SK-N-SH (cell line): Measurements from ENCODE around the gene TRIM7. TPM values are rescaled to one million over a fixed set of nuclear protein-coding genes. Genes with fewer than 3 reads are reported as not detected.

Experiments
- ELF1 ChIP-seq: IDR thresholded peaks from 2 replicates; pipeline ENCODE4 v1.4.0; 2012
- EP300 ChIP-seq, 2 experiments: IDR thresholded peaks; 2 replicates each; pipeline versions ENCODE4 v1.4.0 to v1.6.1; 2012; ENCODE audit warnings: borderline replicate concordance in 1 of 2, low read depth in 1 of 2, low read length in 1 of 2
- EZH2phosphoT487 ChIP-seq: fragments of 200-600 bp; sonication (generic); IDR thresholded peaks from 2 replicates; pipeline ENCODE4 v1.6.1; 2017; ENCODE audit warnings: low read depth, mixed run types, mild to moderate bottlenecking, antibody characterized with exemption, moderate library complexity, borderline replicate concordance
- FOXJ3 ChIP-seq: sonication (generic); formaldehyde crosslinking; IDR thresholded peaks from 2 replicates; pipeline ENCODE4 v1.5.1; 2020; ENCODE audit warnings: mild to moderate bottlenecking, missing genetic modification reagents
- FOXM1 ChIP-seq: IDR thresholded peaks from 2 replicates; pipeline ENCODE4 v1.4.0; 2012; ENCODE audit warnings: low read depth, mild to moderate bottlenecking
- GABPA ChIP-seq: IDR thresholded peaks from 2 replicates; pipeline ENCODE4 v1.4.0; 2012; ENCODE audit warnings: low read depth, mild to moderate bottlenecking
- GATA2 ChIP-seq: sonication (generic); formaldehyde crosslinking; IDR thresholded peaks from 2 replicates; pipeline ENCODE4 v1.5.0; 2020; ENCODE audit warnings: mild to moderate bottlenecking, missing genetic modification reagents
- IRF3 ChIP-seq: fragments of 150-350 bp; IDR thresholded peaks from 2 replicates; pipeline ENCODE4 v1.6.1; 2016; ENCODE audit warnings: mild to moderate bottlenecking, low read depth, low read length
- JUND ChIP-seq: IDR thresholded peaks from 2 replicates; pipeline ENCODE4 v1.4.0; 2012
- MAX ChIP-seq: IDR thresholded peaks from 2 replicates; pipeline ENCODE4 v1.4.0; 2012; ENCODE audit warnings: low read depth
- MEF2A ChIP-seq: IDR thresholded peaks from 2 replicates; pipeline ENCODE4 v1.4.0; 2012; ENCODE audit warnings: low read depth, borderline replicate concordance
- NFIC ChIP-seq: IDR thresholded peaks from 2 replicates; pipeline ENCODE4 v1.4.0; 2012; ENCODE audit warnings: borderline replicate concordance
- NRF1 ChIP-seq: IDR thresholded peaks from 2 replicates; pipeline ENCODE4 v1.6.1; 2012; ENCODE audit warnings: low read depth, mild to moderate bottlenecking, low read length
- PBX3 ChIP-seq: IDR thresholded peaks from 2 replicates; pipeline ENCODE4; 2012
- REST ChIP-seq: IDR thresholded peaks from 2 replicates; pipeline ENCODE4 v1.6.1; 2012; ENCODE audit warnings: mild to moderate bottlenecking, low read depth, low read length, moderate library complexity
- RFX5 ChIP-seq: IDR thresholded peaks from 2 replicates; pipeline ENCODE4 v1.6.1; 2012; ENCODE audit warnings: mild to moderate bottlenecking, improper control_type of control experiment, low read length
- SIN3A ChIP-seq: IDR thresholded peaks from 2 replicates; pipeline ENCODE4 v1.6.1; 2012; ENCODE audit warnings: low read depth, mild to moderate bottlenecking, low read length, moderate library complexity, borderline replicate concordance
- SMC3 ChIP-seq: IDR thresholded peaks from 2 replicates; pipeline ENCODE4 v1.6.1; 2012; ENCODE audit warnings: low read depth, low read length, improper control_type of control experiment
- USF2 ChIP-seq: fragments of 150-350 bp; IDR thresholded peaks from 2 replicates; pipeline ENCODE4 v1.6.1; 2017; ENCODE audit warnings: antibody characterized with exemption, low read length, low read depth, borderline replicate concordance
- polyA plus RNA-seq, 3 experiments: library from polyadenylated mRNA; depleted of rRNA; stranded (reverse); fragments of >200 nt; gene quantifications; 2 replicates each; pipeline ENCODE4 v1.2.3, GENCODE V29; 2012

The TRIM7 gene
- polyA plus RNA-seq, 1 of the 3 experiments (the other 2 are of a cell fraction), result 3.5 TPM

- peak in 1 of 2 experiments; percentile 3; a peak in 1 of 4 replicates for TF ChIP-seq EP300 (IDR thresholded peaks at IDR 0.05; ENCODE audit: borderline replicate concordance in 1 of 2, low read depth in 1 of 2, low read length in 1 of 2)
- TF ChIP-seq MAX, result peak; percentile 86
- peak; percentile 11; the same call in 1 of the 2 replicates for TF ChIP-seq PBX3
- TF ChIP-seq SIN3A, result peak; percentile 15; the same call in 1 of the 2 replicates
- no peak for TF ChIP-seq MEF2A
- no peak for TF ChIP-seq IRF3
- peak; percentile 61; the same call in 1 of the 2 replicates for TF ChIP-seq ELF1
- TF ChIP-seq JUND, result no peak
- no peak for TF ChIP-seq NFIC
- no peak for TF ChIP-seq FOXJ3 (CRISPR knock-in tag)
- TF ChIP-seq RFX5, result no peak
- TF ChIP-seq EZH2phosphoT487, result no peak
- TF ChIP-seq SMC3, result no peak
- TF ChIP-seq REST, result peak; percentile 80
- TF ChIP-seq GATA2 (CRISPR knock-in tag), result no peak
- TF ChIP-seq NRF1, result no peak
- TF ChIP-seq USF2, result no peak
- peak; percentile 92 for TF ChIP-seq GABPA
- TF ChIP-seq FOXM1, result no peak
These were observed 38.8 kb upstream of the TRIM7 start, which contains the start of gene RACK1 (continued) for GRCh38 chr5:181243564-181244343.
